GM18909 (cell line): ENCODE measurements around the gene MCM3AP.
"Not testable (repeated sequence)": the region's sequence is repeated elsewhere in the genome, so short reads cannot be mapped to it uniquely, and the experiment has no call there.

Experiments
- ATAC-seq: cut with Tn5 transposase; IDR thresholded peaks from one replicate; pipeline ENCODE4 v1.9.1; 2021; ENCODE audit warnings: mild to moderate bottlenecking; ENCODE audit not compliant: unreplicated experiment, poor library complexity

Gene MCM3AP

DNA sequence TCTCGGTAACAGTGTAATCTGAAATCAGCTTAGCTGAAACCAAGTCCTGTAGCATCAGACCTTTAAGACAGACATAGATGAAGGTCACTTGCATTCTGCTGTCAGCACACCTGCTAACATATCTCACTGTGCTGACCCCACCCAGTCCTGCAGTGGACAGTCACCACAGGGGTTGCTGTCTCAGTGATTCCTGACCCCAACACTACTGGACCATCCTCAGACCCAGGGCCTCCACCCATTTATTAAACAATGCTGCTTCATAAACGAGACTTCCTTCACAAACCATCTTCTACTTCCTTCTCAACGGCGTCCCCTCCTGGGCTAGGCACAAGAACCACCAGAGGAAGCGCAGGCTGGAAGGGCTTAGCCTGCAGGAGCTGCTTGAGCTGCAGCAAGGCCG is 39.1 kb downstream of the MCM3AP start:
- no peak for ATAC-seq

DNA sequence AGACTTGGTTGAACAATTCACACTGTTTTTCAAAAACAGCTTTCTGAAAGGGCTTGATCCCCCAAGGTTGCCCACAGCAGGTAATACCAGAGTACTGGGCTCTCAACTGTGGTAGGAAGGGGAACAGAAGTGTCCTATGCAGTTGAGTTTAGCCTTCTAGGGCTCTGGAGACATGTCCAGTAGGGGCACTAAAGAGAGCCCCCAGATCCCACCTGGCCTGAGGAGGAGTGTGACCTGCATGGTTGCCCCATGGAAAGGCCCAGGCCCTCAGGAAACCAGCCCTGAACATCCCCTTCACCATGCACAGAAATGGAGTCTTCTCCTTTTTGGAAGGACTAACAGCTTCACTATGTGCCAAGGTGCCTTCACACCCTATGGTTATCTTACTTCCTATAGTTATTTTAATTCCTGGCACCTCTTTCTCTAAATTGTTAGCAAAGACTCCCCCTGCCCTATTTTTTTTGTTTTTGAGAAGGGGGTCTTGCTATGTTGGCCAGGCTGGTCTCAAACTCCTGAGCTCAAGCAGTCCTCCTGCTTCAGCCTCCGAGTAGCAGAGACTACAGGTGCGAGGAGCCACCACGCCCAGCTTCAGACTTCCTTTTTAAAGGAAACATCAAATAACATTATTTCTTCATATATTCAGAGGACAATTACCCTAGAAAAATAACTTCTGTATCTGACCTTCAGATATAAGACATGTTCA is 40.0 kb downstream of the MCM3AP start:
- ATAC-seq, result no peak

DNA sequence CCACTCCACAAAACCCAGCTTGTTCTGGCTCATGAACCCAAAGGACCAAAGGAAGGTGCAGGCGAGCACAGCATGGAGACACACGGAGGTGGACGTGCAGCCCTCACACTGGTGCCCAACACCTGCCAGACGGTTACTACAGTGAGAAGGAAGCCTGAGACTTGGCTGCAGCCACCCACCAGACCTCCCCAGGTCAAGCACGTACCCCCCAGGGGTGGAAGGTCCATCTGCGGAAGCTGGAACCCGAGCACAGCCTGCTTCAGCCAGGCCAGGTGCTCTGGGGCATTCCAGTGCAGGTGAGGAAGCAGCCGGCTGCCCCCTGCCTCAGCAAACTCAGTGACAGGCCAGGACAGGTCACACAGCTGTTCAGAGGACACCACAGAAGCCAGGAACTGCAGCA is 40.8 kb downstream of the MCM3AP start:
- no peak for ATAC-seq

DNA sequence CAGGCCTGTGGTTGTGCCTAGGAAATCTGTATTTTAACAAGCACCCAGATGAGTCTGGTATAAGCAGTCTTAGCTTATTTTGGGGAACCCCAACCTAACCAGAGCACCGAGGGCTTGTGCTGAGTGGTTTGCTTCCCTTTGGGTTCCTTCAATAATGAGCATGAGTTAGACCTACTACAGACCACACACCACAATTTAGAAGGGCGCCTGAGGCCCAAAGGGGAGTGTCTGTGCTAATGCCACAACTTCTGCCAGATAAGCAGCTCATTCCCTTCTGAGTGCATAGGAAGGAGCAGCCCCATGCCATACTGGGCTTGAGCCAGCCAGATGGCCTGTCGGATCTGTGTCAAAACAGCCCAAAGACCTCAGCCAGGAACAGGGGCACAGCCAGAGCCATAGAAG is 41.5 kb downstream of the MCM3AP start:
- ATAC-seq, result no peak

DNA sequence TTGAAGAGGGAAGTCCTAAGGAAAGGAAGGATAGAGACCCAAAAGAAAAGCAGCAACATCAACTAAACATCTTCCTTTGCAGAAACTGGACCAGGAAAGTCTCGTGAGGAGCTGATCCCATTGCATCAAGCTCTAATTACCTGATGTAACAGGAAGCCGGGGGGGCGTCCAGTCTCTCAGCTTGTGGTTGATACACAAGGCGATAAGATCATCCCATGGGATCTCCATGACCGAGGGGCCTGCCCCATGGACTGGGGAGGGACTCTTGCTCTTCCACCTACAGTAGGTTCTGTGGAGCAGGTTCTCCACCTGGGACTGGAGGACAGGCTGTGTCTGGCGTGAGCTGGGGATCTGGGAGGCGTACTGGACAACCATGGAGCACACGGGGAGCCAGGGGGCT is 42.1 kb downstream of the MCM3AP start:
- ATAC-seq, result no peak

DNA sequence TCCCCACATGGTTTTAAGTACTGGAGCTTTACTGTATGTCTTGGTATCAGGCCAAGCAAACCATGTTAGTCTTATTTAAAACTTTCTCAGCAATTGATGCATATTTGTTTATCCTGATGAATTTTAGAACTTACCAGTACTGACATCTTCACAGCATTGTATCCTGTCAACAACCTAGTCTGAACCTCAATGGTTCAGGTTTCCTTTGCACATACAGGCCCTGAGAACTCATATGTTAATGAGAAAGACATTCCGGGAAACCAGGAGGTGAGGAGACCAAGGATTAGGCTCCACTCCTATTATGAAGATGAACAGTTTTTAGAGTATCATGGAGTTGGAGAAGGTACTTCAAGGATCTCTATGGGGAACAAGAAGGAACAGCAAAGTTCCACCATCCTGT is 43.8 kb downstream of the MCM3AP start:
- ATAC-seq, result not testable (repeated sequence)

DNA sequence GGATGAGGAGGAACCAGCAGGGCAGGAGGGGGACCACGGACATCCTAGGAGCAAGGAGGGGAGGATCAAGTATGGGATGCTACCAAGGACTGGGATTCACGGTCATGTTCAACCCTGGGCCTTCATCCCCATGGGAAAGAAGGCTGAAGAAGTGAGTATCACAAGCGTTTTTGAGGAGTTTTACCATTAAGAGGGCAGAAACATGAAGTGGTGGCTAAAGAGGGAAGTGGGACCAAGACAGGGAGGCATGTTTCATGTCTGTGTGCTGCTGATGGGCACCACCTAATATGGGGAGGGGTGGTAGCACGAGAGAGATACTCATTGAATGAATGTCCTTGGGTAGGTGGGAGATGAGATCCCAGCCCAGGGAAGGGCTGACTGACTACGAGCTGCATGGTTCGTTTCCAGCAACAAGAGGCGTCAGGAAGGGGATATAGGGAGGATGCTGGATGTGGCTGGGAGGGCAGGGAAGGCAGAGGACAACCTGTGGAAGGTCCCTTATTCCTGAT is 45.5 kb downstream of the MCM3AP start:
- no peak for ATAC-seq

DNA sequence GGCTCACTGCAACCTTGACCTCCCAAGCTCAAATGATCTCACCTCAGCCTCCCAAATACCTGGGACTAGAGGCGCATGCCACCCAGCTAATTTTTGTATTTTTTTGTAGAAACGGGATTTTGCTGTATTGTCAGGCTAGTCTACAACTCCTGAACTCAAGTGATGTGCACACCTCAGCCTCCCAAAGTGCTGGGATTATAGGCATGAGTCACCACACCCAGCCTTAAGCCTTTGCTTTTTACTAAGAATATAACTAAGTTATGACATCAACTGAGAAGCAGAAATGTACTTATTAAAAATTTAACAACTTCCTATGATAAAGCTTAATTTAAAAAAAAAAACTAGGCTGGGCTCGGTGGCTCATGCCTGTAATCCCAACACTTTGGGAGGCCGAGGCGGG is 47.9 kb downstream of the MCM3AP start:
- ATAC-seq, result no peak

DNA sequence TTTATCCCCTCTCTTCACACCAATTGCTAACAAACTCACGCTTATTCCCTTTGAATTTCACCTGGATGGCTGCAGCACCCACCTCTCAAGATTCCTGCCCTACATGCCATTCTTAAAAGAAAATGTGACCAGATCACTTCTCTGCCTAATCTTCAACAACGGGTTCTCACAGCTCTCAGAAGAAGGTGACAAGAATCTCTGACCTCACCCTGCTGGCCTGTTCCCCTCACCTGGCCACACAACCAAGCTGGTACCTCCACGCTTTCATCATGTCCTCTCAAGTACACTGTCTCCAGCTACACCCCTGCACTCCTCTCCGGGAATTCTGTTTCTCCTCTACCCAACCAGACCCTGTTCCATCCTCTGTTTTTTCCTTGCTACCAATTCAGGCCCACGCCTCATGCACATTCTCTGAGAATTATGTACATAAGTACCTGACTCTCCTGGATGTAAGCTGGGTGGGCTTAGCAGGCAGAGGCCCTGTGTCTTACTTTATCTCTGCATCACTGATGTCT is 50.9 kb downstream of the MCM3AP start:
- ATAC-seq, result no peak

DNA sequence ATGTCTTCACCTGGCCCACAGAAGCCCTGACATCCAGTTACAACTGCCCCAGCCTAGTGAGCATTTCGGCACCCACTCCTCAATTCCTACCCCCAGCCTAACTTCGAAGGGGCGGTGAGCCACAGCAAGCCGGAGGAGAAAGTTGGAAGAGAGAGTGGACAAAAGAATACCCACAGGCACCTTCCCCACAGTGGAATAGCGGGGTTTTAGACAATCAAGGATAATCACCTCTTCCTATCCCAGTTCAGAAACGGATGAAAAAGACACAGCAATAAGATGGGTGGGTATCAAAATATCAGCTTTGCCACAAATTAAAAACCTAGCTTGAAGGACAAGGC is 55.5 kb downstream of the MCM3AP start:
- no peak for ATAC-seq

DNA sequence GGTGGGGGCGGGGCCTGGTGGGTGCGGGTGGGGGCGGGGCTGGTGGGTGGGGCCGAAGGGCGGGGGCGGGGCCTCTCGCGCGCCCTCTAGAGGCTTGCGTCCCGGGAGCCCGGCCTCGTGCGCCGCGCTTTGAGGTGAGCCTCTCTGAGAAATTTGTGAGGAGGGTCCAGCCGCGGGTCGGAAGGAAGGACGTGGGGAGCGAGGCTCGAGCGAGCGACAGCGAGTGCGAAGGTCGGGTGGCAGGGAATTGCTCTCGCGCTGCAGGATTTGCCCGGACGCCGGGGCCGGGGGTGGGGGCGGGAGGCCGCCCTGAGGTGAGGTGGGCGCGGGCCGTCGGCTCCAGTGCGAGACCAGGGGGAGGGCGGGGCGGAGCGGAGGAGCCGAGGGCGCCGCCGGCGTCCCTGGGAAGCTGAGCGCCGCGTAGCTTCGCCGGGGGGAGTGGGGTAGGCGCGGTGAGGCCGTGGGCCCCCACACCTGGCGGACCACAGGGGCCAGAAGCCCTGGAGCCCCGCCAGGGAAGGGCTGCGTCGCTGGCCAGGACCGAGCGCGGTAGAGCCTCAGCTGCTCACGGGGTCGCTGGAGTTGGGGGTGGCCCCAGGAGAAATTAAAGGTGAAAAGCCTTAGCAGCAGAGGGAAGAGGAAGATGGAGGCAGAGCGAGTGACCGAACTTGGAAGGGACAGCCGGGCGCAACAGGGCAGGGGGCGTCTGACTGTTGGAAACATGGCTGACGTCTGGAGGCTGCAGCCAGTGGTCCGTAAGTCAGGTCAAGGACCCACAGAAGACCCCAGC is 56.1 kb downstream of the MCM3AP start:
- peak; percentile 28 for ATAC-seq

DNA sequence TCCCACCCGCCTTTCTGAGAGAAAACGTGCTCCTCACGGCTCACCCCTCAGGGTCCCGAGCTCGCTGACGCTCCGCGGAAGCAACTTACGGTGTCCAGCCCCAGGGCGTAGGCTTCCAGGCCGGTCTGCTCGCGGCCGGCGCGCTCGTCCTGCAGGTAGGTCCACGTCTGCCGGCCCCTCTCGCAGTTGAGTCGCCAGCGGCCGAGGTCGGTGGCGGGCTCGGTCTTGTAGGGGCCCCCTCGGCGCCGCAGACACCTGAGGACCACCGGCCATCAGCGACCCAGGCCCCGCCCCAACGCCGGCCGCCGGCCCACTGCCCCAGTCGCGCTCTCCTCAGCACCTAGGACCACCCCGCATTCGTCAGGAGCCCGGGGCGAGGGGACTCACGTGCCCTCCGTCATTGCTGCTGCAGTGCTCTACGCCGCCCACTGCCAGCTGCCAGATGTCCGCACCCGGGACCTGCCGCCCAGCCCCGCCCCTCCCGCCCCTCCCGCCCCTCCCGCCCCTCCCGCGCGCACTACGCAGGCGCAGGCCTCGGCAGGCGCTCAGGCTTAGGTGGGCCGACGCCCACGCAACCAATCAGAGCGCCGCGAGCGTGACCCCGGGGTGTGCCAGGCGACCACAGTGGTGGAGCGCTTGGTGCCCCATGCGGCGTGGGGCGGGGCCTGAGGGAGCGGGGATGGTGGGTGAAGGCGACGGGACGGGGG is 56.9 kb downstream of the MCM3AP start, which contains the start of gene LSS:
LSS (minus strand) TSS at position 430 of the 707 bp plus-strand sequence; CDS start at position 401, 29 bp downstream.
- ATAC-seq, result peak; percentile 80

DNA sequence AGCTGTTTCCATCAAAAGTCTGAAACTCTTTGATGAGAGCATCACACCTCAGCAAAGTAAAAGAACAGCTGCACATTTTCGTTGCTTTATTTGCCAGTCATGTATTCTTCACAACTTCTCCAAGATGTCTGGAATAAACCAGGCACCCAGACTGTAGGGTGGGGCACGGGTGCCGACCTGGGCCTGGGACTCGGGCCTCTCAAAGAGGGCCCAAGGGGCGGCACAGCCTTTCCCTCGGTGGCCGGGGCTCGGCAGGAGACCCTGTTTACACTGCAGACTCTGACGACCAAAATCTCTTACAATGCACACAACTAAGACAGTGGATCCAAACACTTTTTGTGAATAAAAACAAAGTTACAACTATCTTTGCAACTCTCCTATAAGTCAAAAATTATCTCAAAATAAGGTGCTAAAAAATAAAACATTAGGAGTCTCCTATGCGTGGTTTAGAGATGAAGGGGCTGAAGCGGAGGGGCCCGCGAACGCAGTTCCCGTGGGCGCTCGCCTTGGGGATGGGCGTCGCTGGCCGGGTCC is 57.5 kb downstream of the MCM3AP start:
- ATAC-seq, result no peak

DNA sequence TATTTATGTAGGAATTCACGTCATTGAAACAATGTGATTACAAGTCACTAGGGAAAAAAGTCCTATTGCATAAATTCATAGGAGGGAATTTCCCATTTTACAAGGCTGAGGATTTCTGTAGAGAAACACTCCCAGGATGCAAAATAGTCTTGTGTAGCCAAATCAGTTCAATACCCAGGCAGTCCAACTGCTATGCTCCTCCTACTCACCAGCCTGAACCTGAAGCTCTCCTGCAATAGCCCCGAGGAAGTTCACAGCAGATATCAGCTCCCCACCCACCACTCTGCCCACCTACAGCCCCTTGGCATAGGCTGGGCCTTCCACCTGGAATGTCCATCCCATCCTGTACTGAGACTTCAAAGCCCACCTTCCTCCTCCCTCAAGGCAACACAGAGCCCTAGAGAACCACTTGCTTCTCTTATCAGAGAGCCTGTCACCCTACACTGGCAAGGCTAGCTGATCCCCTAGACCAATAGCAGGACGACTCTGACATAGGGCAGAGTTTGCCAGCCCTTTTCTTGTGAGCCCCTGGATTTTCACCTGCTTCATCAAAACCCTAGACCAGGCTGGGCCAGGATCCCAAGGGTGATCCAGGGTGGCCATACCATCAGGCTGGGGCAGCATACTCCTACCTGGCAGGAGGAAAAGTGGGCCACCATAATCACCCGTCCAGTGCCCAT is 58.4 kb downstream of the MCM3AP start:
- no peak for ATAC-seq

DNA sequence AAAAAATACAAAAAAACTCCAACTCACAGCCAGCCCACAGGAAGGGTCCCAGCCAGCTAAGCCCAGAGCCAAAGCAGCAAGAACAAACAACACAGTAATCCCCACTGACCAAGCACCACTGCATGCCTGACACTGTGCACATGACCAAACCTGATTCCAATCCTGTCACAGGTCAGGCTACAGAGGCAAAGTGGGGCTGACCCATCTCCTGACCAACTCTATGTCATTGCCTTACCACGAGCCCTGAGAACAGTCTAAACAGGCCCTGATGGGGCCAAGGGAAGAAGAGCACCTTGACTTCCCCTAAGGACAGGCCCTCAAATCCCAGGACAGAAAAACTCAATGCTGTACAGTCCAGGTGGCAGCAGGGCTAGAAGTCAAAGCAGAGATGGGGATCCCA is 59.3 kb downstream of the MCM3AP start:
- no peak for ATAC-seq

DNA sequence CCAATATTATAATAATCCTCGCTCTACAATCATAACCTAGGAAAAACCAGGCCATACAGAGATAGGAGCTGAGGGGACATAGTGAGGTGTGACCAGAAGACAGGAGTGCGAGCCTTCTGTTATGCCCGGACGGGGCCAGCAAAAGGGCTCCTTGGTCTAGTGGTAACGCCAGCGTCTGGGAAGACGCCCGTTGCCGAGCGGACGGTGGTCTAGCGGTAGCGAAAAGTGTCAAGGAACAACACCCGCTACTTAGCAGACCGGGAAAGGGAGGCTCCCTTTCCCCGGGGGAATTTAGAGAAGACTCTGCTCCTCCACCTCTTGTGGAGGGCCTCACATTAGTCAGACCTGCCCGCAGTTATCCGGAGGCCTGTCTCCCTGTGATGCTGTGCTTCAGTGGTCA is 61.8 kb downstream of the MCM3AP start:
- ATAC-seq, result not testable (repeated sequence)

DNA sequence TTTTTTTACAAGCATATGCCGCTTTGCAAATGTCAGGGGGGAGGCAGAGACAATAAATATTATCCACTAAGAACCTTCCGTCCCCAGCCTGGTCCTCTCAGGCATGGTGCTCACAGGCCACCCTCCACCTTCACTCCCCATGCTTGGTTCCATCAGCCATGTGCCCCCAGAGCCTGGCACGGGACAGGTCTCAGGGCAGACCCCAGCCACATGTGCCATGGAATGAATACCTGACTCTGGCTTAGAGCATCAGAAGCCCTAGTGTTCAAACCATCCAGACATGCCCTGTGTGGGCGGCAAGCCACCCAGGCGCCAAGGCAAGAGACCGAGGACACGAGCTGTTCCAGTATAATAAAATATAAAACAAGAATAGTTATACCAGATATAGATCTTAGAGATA is 62.2 kb downstream of the MCM3AP start:
- ATAC-seq, result no peak

DNA sequence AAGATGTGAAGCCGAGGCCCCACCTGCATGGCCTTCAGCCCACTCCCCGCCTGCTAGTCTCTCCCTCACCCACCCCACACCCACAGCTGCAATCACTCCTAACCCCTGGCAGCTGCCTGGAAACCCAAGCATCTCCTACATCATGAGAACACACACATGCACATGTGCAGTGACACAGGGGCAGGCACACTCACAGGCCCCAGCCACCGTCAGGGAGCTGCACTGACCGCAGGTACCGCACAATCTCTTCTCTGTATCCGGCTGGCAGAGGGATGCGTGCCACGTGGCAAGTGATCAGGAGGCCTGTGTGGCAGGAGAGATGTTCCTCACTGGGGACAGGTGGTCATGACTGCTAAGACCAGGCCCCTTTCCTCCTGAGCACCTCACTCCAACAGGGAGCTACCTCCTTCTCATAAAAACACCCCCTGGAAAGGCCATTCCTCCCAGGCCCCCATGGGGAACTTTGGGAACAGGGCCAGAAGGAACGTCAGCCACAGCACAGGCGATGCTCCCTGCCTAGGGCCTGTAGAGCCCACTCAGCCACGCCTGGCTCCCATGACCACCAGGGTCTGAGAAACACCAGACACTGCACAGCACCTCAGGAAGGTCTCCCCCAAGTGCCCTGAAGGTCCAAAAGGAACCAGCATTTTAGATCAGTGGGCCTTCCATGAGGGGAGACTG is 62.8 kb downstream of the MCM3AP start:
- no peak for ATAC-seq

DNA sequence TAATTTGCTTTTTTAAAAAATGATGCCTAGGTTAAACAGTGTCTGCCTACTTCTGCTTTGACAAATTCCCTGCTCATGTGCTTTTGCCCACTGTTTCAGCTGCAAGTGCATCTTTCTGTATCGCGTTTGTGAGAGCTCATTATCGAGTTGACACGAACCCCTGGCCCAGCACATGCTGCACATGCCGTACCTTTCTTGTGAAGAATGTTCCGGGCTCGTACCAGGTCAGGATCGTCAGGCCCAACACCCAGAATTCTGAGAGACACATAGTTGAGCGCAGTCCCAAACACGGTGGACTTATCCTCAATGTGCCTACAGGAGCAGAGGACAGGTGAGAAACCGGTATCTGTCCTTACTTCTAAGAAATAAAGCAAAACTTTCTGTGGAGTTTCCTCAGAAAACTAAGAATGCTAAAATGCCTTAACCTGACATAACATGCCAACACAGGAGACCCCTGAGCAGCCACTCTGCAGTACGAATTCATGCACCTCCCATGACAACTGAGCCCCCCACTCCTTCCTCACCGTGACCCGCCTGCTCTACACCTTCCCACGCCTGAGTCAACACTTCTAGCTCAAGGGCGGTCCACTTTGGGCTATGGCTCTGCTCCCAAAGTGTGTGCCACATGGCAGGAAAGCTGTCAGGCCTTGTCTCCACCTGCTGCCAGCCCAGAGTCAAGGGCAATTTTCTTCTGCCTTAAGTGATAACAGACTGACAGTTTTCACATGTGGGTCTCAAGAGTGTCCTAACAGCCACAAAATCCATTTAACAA is 63.6 kb downstream of the MCM3AP start:
- no peak for ATAC-seq
